Measurements from ENCODE around the gene SLC7A7. TPM values are rescaled to one million over a fixed set of nuclear protein-coding genes. Genes with fewer than 3 reads are reported as not detected.

SLC7A7 gene
- total and polyA plus RNA-seq, 10 of the 15 experiments (the other 5 are each of a cell fraction or from before 2014, with no cell fraction given), result 27.8 to 79.2 (median 50.8) TPM

GRCh38 chr14:22845821-22846625 is 30.8 kb upstream of the SLC7A7 start:
- FAIRE-seq, result no peak
- RAD21 ChIA-PET (ENCODE audit: unreplicated experiment), result no interaction called here

More at GRCh38 chr14:22845821-22846625, 30.8 kb upstream of the SLC7A7 start:
- Histone ChIP-seq H3K4me3 (no peak overlapping the region), H3K36me3 (ENCODE audit: control insufficient read depth in 2 of 2, insufficient read depth in 2 of 2, low read length in 1 of 2) (no peaks in the 10 kb centered on the region), H2AFZ (ENCODE audit: control insufficient read depth, low read depth, low read length) (no peak overlapping the region), H4K20me1 (ENCODE audit: control insufficient read depth, insufficient read depth) (no peaks in the 10 kb centered on the region), H3K4me1 (ENCODE audit: control insufficient read depth, insufficient read depth, low read length) (peaks cover 4% of the 10 kb centered on the region; the same call in 1 of the 2 replicates), H3K27me3 (replicated peaks in 1 of 2; ENCODE audit: control insufficient read depth in 2 of 2, insufficient read depth in 2 of 2, low read length in 1 of 2) (no peaks in the 10 kb centered on the region), H3K27ac (ENCODE audit: control insufficient read depth, insufficient read depth) (no peak overlapping the region), H3K9ac (ENCODE audit: control insufficient read depth, insufficient read depth, low read length) (no peak overlapping the region), H3K79me2 (ENCODE audit: control insufficient read depth, insufficient read depth, low read length) (no peaks in the 10 kb centered on the region), H3K4me2 (ENCODE audit: control insufficient read depth, insufficient read depth) (no peak overlapping the region), H3K9me3 (replicated peaks; ENCODE audit: control insufficient read depth, insufficient read depth, low read length) (no peaks in the 10 kb centered on the region)
- DNase-seq (ENCODE audit: low read depth, low spot score) (no peak), ATAC-seq (no peak)
- in situ Hi-C loops (cut with MboI) (loop anchor here (5.0 to 10.0 kb wide), 2 partner anchors 69 to 531 kb away; no protein-coding TSS in a partner anchor), intact Hi-C loops (cut with micrococcal nuclease; ENCODE audit: unreplicated experiment) (no loop called here)
- POLR2A ChIA-PET, result no interaction called here
- SMC1A ChIA-PET (ENCODE audit: uncharacterized antibody, unreplicated experiment), result no interaction called here
- no TSS peak for BruUV-seq (replicated peaks)
- CTCF ChIA-PET, result interaction anchor here (1.0 to 10.0 kb wide), 5 partner anchors 9 to 276 kb away, joined by 3 to 324 read pairs (median 8); partner anchors contain the start of gene SLC7A7
- TF ChIP-seq NR2C1 (IDR thresholded peaks at IDR 0.05) (peak; percentile 52; the same call in 1 of the 2 replicates), NR2F1 (conservative IDR thresholded peaks at IDR 0.05) (0 out of 2 replicates have a peak, but pooled peaks have one; percentile 26), BCL3 (IDR thresholded peaks at IDR 0.05; ENCODE audit: borderline replicate concordance, insufficient read depth, low read depth, low read length, poor library complexity, severe bottlenecking) (no peak)
- 73% methylated on average over 25 of the region's 26 CpGs for WGBS (ENCODE audit: insufficient coverage, insufficient replicate concordance, low lambda C conversion rate, missing lambda C conversion rate)

All from GM12878 (cell line).